Hematopoietic multipotent progenitor cell treated with erythropoietin and hydrocortisone succinate and interleukin-3 and kit ligand, for 4 days (in vitro differentiated cells): ENCODE data around the gene AFAP1.

Source experiments
- DNase-seq: peaks from one replicate; pipeline ENCODE4 v3.0.0-alpha.2; 2015

Gene AFAP1

DNA sequence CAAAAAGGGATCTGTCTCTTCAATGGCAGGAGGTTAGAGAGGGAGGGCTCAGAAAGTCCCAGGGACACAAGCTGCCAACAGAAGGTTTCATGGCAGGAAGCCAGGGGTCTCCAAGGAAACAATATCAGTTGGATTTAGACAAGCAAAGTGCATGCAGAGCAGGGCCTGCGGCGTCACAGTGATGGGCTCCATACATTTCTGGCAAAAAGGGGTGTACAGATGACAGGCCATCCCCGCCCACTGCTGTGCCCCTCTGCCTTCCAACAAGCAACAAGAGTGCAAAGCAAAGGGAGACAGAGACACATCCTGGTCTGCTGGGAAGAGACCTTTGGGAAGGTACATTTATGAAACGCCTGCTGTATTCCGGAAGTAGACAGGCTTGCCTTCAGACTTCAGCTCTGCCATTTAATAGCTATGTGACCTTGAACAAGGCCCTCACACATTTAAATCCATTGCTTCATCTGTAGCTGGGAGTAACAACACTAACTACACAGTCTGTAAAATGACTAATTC is 121.2 kb downstream of the AFAP1 start:
- no peak for DNase-seq

DNA sequence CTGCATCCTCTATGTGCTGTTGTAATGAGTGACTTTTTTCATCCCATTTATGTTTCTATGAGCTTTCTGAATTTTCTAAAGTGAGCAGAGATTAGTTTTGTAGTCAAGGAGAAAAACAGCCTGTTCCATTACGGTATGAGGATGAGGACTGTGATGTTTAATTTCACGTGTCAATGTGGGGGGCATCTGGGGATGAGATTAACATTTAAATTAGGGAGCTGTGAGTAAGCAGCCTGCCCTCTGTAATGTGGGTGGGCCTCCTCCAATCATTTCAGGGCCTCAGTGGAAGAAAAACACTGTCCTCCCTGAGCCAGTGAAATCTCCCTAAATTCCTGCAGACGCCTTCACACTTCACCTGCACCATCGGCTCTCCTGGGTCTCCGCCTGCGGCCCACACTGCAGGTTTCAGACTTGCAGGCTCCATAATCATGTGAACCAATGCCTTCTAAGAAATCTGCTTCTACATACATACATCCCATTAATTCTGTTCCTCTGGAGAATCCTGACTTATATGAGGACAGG is 121.7 kb downstream of the AFAP1 start:
- no peak for DNase-seq

DNA sequence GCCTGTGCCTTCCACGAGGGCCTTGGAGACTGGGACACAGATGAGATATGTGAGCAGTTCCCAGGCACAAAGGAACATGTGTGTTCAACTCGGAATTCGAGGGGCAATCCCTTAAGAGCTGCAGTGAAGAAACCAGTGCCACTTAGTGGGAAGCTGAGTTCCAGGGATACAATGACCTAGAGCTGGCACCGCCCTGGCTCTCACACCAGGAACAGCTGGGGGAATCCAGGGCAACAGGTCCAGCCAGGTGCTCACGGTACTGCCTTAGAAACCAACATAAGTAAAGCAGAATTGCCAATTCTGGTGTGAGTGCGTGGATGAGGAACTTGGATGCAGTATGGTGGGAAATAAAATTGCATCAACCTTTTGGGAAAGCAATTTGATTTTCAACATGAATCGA is 122.9 kb downstream of the AFAP1 start:
- no peak for DNase-seq

DNA sequence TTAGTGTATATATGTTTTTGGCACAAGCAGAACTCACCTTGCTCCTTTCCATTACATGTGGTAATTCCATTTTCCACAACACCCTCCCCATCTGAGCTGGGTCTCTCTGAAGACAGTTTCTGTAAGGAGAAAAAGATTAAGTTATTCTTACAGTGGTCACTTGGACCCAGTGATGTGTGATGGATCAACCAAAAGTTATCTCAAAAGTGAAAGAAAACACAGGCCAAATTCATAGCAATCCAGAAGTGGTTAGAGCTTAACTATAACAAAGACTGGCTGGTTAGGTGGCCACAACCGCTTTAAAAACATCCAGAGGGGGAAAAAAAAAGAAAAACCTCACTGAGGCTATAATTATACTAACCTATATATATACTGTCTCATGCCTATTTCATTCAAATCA is 123.7 kb downstream of the AFAP1 start:
- DNase-seq, result no peak

DNA sequence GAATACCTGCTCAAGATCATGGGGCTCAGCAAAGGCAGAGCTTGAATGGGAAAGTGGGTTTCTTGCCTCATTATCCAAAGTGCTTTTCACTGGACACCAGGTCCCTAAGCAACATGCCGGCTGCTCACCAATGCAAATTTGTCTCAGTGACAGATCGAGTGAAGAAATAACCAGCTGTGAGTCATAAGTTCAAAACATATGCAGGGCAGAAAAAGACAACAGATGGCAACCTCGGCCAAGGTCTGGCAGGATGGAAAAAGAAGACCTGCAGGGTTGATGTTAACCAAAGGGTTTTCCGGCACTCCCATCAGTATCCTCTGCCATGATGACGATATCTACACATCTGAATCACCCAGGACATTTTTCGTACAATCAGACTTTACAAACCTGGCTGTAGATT is 124.1 kb downstream of the AFAP1 start:
- no peak for DNase-seq

DNA sequence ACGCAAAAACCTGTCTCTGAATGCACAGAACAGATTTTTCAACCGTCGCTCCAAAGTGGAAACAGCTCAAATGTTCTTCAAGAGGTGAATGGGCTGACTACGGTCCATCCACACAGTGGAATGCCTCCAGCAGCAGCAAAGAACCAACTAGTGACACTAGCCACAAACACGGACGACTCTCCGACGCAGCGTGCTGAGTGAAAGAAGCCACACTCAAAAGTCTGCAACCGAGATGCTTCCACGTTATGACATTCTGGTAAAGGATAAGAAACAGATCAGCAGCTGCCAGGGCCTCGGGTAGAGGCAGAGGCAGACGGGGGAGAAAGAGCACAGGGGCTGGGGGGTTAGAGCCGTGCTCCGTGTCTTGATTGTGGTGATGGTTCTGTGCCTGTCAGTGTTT is 125.2 kb downstream of the AFAP1 start:
- no peak for DNase-seq

DNA sequence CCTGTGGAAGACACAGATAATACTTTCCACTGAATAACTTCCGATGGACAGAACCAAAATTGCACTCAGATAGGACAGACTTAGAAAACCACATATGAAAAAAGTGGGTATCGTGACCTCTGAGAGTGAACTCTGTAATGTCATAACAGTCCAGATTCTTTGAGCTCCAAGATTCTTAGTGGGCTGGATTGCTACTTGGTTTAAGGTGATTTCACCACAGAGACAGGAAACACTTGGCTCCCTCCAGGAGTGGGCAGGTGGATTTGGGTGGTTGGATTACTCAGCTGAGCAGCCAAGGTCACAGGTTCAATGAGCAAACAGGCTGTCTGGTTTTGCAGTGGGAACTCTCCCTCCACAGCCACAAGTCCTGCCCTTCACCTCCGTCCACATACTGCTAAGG is 126.0 kb downstream of the AFAP1 start:
- DNase-seq, result no peak

DNA sequence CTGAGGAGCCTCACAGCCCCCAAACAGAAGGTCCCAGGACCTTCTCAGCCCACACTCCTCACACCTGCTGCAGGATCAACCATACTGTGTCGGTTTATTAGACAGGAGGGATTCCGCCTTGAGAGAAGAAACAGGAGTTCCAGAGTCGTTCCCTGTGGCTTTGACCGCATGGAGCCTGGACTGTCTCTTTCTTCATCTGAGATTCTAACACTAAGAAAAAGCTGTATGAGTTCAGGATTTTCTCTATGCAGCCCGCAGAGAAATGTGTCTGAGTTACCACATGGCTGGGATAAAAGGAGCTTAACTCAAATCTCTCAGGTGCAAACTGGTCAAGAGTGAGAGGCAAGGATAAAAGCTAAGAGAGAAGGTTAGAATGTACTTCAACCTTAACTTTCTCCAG is 126.7 kb downstream of the AFAP1 start:
- no peak for DNase-seq

DNA sequence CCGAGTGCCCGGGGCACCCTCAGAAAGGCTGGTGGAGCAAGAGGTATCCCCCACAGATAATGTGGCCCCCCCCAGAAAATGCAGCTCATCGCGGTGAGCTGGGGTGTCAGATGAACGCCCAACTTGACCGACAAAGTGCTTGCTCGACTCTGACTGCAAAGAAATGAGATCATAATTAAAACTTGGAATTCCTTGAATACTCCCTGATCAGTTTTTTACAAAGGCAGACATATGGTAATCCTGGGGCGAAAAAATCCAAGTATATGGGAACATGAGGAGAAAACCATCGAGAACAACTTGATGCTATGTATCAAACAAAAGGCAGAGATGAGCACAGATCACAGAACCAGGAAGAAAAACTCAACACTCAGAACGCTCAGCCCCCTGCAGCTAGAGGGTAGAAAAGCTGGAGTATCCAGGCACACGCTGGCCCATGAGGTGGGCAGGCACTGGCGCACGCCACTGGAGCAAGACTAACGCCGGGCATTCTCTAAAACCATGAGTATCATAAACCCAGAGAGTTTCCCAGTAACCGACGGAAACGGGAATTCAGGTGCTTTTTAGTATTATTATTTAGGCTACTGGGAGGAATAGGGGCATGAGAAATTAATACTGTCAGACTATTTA is 127.3 kb downstream of the AFAP1 start:
- DNase-seq, result no peak

DNA sequence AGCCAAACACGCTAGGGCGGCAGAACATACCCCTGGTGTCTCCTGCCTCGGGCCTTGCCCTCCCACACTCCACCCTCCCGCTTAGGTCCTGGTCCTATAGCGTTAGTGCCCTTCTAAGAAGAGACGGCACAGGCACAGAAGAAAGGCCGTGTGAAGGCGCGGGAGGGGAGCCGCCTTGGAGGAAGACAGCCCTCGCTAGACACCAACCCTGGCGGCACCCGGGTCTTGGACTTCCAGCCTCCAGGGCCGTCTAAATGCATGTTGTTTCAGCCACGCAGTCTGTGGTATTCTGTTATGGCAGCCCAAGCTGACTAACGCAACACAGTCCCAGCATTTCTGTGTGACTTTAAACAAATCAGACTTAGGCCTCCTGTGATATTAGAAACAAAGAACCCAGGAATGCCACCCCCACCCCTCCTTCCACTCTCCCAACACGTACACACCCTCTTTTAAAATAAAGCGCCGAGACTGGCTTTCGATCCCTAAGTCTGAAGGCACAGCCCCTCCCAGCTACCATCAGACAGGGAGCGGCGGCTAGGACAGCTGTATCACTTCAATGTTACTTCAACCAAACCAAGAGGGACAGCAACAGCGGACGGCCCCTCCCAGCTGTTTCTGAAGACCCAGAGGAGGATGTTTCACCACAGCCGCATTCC is 128.0 kb downstream of the AFAP1 start:
- DNase-seq, result no peak

DNA sequence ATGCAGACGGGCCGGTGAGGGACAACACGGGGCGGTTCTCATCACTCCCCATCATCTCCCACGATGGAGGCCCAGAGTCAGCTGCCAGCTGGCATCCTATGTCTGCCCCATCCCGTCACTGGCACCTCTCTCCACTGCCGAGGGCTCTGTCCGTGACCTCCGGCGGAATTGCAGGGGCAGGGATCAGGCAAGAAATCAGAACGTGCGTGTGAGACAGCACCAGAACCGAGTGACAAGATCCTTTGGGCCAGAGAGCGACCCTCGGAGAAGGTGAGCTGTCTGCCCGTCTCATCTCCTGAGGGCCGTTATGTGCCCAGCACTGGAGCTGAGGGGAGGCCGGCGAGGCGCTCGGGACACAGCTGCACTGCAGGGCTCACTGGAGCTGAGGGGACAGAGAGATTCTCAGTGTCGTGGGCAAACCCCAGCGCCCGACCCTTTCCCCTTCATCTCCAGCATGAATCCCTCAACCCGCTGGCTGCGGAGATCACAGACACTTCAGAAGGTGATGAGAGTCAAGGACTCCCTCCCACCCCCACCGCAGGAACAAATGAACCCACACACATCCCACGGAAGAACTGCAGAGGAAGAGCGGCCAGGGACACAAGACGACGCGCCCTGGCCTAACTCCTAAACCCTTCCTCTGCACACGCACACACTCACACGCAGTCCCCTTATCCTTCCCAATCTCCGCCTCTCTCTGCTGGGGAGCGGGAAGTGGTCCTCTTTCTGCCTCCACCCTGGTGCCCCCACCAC is 128.7 kb downstream of the AFAP1 start:
- no peak for DNase-seq

DNA sequence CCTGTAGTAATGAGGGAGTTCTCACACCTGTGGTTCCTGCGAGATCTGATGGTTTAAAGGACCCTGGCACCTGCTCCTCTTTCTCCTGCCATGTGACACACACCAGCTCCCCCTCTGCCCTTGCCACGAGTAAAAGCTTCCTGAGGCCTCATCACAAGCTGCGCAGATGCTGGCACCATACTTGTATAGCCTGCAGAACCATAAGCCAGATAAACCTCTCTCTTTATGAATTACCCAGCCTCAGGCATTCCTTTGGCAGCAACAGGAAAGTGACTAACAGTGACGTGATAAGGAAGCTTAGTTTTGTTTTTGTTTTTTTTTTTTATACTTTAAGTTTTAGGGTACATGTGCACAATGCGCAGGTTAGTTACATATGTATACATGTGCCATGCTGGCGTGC is 130.9 kb downstream of the AFAP1 start:
- DNase-seq, result no peak

DNA sequence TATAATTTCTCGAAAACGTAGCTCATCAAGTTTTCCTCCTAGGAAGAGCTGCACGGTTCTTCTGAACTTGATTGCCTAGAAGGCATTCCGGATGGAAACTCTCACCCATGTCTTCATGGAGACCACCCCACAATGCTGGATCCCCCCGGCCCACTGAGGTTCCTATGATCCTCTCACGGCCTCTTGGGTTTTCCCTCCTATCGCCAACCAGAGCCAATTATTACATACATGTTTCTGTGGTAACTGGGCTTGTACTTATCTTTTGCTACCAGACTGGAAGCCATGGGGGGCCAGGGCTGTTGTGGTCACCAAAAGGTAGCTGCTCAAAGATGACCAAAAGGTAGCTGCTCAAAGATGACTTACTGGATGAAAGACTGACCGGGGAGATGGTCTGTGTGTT is 131.5 kb downstream of the AFAP1 start:
- DNase-seq, result no peak

DNA sequence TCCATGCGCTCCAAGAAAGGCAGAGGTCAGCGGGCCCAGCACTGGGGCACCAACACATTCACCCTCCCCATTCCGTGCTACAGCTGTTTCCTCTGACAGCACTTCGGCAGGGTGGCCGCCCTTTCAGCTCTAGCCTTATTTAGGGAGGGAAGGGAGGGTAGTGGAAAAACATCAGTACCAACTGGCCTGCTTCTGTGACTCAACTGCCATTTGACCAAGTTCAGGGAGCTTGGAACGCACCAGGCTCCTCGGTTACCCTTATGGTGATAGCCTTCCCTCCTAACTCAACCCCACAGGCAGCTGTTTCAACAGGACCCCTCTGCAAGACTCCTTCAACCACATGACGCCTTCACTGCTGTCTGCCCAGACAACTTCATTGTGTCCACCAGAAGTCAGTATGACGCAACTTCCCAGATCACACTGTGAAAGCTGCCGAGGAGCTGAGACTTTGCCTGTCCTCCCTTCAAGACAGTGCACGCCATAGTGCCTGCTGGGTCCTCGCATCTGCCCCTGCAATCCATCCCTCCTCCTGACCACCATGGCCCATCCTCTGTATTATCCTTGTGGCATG is 132.2 kb downstream of the AFAP1 start:
- DNase-seq, result peak; percentile 39

DNA sequence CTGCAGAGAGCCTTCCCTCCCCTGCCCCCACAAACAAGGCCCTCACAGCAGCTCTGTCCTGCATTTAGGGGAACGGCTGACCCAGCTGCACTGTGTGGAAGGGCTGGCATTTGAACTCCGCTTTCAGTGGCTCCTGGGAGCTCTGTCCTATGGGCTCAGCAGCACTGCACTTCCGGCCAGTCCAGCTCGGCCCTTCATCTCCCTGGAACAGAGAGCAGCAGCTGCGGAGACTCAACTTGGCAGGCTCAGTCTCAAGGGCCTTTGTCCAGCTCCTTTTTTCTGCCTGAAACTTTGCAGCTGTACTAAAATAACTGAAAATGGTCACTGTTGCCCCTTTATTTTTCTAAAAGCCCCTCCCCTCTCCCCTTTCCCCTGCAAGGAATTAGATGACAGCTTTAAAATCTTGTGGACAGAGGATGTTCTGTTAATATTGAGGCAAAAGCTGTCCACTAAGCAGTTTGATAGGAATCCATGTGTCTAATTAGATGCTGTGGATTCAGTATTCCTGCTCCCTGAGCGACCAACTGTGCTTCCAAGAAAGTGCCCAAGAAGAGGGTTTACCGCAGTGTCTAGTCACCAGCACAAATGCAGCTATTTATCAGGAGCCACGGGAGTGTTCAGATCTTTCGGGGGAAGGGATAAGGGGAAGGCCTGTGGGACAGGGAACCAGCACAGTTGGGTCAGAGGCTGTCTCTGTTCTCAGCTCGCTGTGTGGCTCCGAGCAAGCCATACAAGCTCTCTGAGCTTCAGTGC is 133.1 kb downstream of the AFAP1 start:
- no peak for DNase-seq

DNA sequence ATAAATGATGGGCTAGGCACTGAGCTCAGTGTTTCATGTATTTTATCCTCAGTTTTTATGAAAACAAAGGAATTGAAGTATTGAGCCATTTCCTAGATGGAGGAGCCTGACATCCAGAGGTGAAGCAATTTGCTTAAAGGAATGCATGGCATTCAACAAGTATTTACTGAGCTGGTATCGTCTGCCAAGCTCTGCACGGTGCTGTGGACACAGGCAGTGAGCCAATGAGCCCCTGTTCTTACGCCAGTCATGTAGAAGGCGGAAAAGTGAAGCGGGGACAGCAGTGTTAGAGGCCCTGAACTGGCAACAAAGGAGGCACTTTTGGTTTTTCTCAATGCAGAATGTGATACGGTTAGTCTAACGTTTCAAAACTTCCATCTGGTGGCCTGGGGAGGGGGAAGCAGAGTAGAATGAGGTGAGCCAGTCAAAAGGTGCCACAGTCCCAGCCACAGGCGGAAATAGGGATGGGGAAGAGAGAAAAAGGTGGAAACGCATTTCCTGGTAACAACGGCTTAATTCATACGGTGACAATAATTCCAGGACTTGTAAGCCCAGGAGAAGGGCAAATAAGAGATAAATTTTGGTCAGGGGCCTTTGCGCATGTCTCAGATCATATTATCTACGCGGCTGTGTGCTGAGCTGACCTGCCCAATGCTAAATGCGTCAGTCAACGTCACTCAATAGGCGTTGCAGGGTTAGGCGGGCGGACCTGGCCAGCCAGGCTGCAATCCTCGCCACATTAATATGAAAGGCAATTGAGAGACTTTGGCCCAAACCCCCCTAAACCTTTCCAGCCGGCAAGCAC is 133.9 kb downstream of the AFAP1 start:
- no peak for DNase-seq

DNA sequence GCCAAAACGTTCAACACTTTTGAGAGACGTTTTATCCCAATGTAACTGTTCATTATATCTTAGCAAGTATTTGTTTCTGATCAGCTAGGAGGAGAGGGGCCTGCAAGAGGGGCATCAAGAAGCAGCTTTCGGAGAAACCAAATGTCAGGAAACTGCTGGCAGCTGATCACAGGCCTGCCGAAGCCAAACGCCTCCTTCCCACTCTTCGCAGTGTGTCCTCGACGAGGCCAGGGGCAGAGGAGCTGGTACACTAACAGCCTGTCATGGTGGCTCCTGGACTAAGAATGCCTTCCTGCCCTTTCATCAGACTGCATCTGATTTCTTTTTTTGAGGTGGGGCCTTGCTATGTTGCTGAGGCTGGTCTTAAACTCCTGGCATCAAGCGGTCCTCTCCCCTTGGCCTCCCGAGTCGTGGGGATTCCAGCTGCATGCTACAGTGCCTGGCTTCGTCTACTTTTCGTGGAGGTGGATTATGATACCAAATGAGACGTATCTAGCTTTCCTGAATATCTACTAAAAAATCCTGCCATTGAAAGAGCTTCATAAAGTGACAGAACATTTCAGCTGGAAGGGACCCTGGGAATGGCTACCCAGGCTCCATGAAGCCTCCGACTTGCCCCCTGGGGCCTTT is 134.8 kb downstream of the AFAP1 start:
- DNase-seq, result no peak

DNA sequence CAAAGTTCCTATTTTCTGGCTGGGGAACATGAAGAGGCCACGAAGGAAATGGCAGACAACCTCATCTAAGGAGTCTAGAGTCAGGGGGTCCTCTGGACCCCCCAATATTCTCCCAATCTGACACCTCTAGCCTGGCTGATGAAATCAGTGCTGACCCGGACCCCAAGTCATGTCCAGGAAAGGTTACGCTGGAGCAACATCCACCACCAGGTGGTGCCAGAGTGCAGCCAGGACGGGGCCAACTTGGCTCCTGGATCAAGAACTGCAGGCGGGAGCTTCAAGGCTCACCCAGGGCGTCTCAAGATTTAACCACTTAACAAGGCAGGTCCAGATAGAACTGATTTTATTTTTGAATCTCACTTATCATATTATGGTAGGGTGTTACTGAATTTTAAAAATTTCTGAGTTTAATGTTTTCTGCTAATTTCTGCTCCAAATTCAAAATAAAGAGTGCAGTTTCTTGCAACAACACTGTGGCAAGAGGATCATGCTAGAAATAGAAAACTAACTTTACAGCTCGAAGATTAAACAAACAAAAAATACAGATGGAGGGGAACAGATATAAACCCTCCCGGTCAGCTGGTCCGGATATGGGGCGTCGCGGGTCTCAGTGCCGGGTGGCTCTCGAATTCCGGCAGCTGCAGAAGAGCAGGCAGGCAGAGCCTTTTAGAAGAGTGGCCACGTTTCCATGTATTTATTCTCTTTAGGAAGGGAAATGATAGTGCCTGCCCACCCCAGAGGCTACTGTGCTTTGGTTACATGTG is 135.5 kb downstream of the AFAP1 start:
- peak; percentile 86 for DNase-seq

DNA sequence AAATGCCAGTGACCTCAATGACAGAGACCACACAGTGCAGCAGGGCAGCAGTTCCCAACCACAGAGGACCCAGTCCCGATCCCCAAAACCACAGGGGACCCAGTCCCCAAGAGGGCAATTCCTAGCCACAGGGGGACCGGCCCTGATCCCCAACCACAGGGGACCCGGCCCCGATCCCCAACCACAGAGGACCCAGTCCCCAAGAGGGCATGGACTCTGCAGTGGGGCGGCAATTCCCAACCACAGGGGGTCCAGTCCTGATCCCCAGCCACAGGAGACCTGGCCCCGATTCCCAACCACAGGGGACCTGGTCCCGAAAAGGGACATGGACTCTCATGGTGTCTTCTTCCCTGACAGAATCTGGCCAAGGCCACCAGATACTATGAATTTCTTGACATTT is 136.3 kb downstream of the AFAP1 start:
- no peak for DNase-seq

DNA sequence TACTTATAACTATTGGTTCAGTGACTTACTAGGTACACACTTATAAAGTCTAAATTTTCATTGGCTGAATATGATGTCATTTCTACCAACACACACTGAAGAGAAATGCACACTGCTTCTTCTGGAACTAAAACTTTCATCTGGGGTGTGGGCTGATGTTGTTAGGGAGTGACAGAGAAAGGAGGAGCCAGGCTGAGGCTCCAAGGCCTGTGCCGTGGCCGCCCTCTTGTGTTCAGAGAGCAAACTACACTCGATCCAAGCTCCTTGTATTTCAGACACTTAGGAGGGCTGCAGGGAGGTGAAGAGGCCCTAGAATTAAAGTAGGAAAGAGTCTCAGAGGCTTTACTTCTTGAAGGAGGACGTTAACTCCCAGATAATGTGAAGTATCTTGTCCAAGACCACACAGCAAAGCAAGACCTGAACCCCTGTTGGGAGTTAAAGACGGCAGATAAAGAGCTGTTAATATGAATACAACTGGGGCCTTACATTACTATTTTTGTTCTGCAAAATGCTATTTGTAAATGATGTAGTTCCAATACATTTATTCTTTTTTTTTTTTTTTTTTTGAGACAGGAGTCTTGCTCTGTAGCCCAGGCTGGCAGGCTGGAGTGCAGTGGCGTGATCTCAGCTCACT is 137.5 kb downstream of the AFAP1 start:
- DNase-seq, result peak; percentile 88
